ENCODE results near the gene PDCD1. TPM values are rescaled to one million over a fixed set of nuclear protein-coding genes. Genes with fewer than 3 reads are reported as not detected.

The PDCD1 gene
- total RNA-seq, 1 experiment from 2014 or later = 0.22 TPM

- TF ChIP-seq CTCF (IDR thresholded peaks at IDR 0.05 in 2 of 3, conservative IDR thresholded peaks at IDR 0.05 in 1 of 3; ENCODE audit: borderline replicate concordance in 1 of 3, insufficient read depth in 1 of 3, low read depth in 2 of 3, low read length in 2 of 3) = no peak
- no peak for TF ChIP-seq POLR2A (IDR thresholded peaks at IDR 0.05; ENCODE audit: borderline replicate concordance, extremely low read depth, insufficient read depth, insufficient read length)
Observed at GRCh38 chr2:241886840-241887447, 28.2 kb upstream of the PDCD1 start (continued).

- no peak overlapping the region for H2AFZ ChIP-seq (ENCODE audit: low read depth, low read length, poor library complexity, severe bottlenecking)
- H3K9me3 ChIP-seq (ENCODE audit: control insufficient read depth in 1 of 2, insufficient read depth in 1 of 2, low read depth in 1 of 2, low read length in 2 of 2) = no peaks in the 10 kb centered on the region
- H4K20me1 ChIP-seq (ENCODE audit: insufficient read depth) = no peaks in the 10 kb centered on the region
- TF ChIP-seq ATF3 (IDR thresholded peaks at IDR 0.05) (no peak), POLR2A (IDR thresholded peaks at IDR 0.05; ENCODE audit: borderline replicate concordance, extremely low read depth, insufficient read depth, insufficient read length) (no peak), ZBTB33 (IDR thresholded peaks at IDR 0.05; ENCODE audit: extremely low read depth, insufficient replicate concordance, low read length) (no peak), TCF7L2 (IDR thresholded peaks at IDR 0.05; ENCODE audit: borderline replicate concordance, extremely low read depth, insufficient read depth, insufficient read length) (no peak), POLR2AphosphoS5 (IDR thresholded peaks at IDR 0.05; ENCODE audit: low read depth, low read length) (no peak), CEBPB (IDR thresholded peaks at IDR 0.05; ENCODE audit: low read depth) (no peak)
- no peaks in the 10 kb centered on the region for H3K9me2 ChIP-seq (ENCODE audit: insufficient read depth)
- no peaks in the 10 kb centered on the region for H3K27me3 ChIP-seq (ENCODE audit: insufficient read depth, low read length)
- H3K4me1 ChIP-seq (ENCODE audit: control insufficient read depth in 1 of 2, insufficient read depth in 2 of 2, low read length in 2 of 2) = peaks cover 5 to 17% of the 10 kb centered on the region in 2 experiments; a peak in 3 of 4 replicates
- H3K79me2 ChIP-seq (ENCODE audit: insufficient read depth, low read length) = no peaks in the 10 kb centered on the region
- ChIA-PET CTCF (no interaction called here), RAD21 (ENCODE audit: low non-redundant PET in 1 of 2, low total read pairs in 2 of 2, uncharacterized antibody in 2 of 2, unreplicated experiment in 2 of 2) (no interaction called here), POLR2A (no interaction called here)
- no peak for ATAC-seq
- intact Hi-C loops (cut with micrococcal nuclease) = loop anchor here (10.0 kb wide), 1 partner anchor 331 kb away; the partner anchor contains the start of gene BOK
- no peak for DNase-seq (ENCODE audit: low read depth, low spot score)
- H3K27ac ChIP-seq (ENCODE audit: low read depth, low read length) = no peak overlapping the region
- H3K9ac ChIP-seq (ENCODE audit: low read length) = no peak overlapping the region
- no peak overlapping the region for H3K4me3 ChIP-seq (replicated peaks in 1 of 2; ENCODE audit: low read depth in 1 of 2, low read length in 2 of 2)
- no TSS peak for BruUV-seq (replicated peaks)
- H3K4me2 ChIP-seq (ENCODE audit: low read length) = no peak overlapping the region
- H3K36me3 ChIP-seq (ENCODE audit: control insufficient read depth in 1 of 2, insufficient read depth in 2 of 2, low read length in 2 of 2) = no peaks in the 10 kb centered on the region
Observed at GRCh38 chr2:241885946-241886643, 27.4 kb upstream of the PDCD1 start.

Data from HCT116 (cell line).